BJ (cell line): Measurements from ENCODE around the gene FAM76B. TPM values are rescaled to one million over a fixed set of nuclear protein-coding genes. Genes with fewer than 3 reads are reported as not detected.

Experiments used
- CTCF ChIA-PET: fragments of 350-600 bp; formaldehyde crosslinking; extraction: SDS; loops from one replicate; lab custom pipeline; 2021; ENCODE audit warnings: antibody characterized with exemption, inconsistent platforms; lab: Yijun Ruan, JAX
- POLR2A ChIA-PET: fragments of 300-600 bp; sonication (Branson Sonifier 250); formaldehyde crosslinking; extraction: SDS; loops from one replicate; lab custom pipeline; 2021; ENCODE audit warnings: antibody characterized with exemption; lab: Charles Lee
- DNase-seq: peaks from one replicate; pipeline ENCODE4 v3.0.0-alpha.2; 2011; ENCODE audit warnings: low read depth
- H3K27me3 ChIP-seq: 2 replicates; pipeline ENCODE4 v1.6.0; 2011; ENCODE audit warnings: low read length; ENCODE audit not compliant: control insufficient read depth, insufficient read depth
- H3K36me3 ChIP-seq: 2 replicates; pipeline ENCODE4 v1.5.1; 2011; ENCODE audit warnings: low read length; ENCODE audit not compliant: control insufficient read depth, insufficient read depth
- H3K4me3 ChIP-seq: 2 replicates; pipeline ENCODE4 v1.5.1; 2011; ENCODE audit warnings: low read depth, mild to moderate bottlenecking, control low read depth, low read length
- polyA plus RNA-seq: library from polyadenylated mRNA; depleted of rRNA; stranded (reverse); fragments of >200 nt; gene quantifications from 2 replicates; pipeline ENCODE4 v1.2.3, GENCODE V29; 2011; rRNA removed
- TF ChIP-seq, protein P1 (sequence below): IDR thresholded peaks from 2 replicates; pipeline ENCODE4 v1.5.1; 2011; ENCODE audit warnings: low read depth, mild to moderate bottlenecking, control low read depth, inconsistent platforms, low read length, moderate library complexity; ENCODE audit not compliant: insufficient read depth

FAM76B gene
- polyA plus RNA-seq, 1 experiment, result 9.4 TPM

DNA sequence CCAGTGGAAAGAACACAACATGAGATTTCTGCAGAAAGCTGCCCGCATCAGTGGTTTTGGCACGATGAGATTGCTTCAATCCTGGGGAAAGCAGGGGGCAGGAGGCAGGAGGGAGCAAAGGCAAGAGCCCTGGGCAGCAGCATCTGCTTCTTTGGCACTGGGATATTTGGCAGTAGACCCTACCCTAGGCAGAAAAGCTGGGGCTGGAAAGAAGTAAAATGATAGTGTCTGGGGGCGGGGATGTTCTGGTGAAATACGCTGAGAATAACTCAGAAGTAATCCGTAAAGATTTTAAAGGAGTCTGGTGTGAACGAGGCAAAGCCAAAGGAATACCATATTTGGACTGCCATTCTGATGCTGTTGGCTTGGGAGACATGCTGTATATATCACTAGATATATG, 62.0 kb downstream of the FAM76B start:
- TF ChIP-seq, protein P1, sequence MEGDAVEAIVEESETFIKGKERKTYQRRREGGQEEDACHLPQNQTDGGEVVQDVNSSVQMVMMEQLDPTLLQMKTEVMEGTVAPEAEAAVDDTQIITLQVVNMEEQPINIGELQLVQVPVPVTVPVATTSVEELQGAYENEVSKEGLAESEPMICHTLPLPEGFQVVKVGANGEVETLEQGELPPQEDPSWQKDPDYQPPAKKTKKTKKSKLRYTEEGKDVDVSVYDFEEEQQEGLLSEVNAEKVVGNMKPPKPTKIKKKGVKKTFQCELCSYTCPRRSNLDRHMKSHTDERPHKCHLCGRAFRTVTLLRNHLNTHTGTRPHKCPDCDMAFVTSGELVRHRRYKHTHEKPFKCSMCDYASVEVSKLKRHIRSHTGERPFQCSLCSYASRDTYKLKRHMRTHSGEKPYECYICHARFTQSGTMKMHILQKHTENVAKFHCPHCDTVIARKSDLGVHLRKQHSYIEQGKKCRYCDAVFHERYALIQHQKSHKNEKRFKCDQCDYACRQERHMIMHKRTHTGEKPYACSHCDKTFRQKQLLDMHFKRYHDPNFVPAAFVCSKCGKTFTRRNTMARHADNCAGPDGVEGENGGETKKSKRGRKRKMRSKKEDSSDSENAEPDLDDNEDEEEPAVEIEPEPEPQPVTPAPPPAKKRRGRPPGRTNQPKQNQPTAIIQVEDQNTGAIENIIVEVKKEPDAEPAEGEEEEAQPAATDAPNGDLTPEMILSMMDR, result no peak
- ChIA-PET CTCF (interaction anchor here (0.7 to 1.0 kb wide), 2 partner anchors 29 to 548 kb away, joined by 3 read pairs; no protein-coding TSS in a partner anchor), POLR2A (no interaction called here)
- DNase-seq, result no peak
- no peaks in the 10 kb centered on the region for H3K36me3 ChIP-seq
- 0 out of 2 replicates have a peak, but pooled peaks cover 1% of the 10 kb centered on the region for H3K27me3 ChIP-seq
- H3K4me3 ChIP-seq, result no peak overlapping the region

DNA sequence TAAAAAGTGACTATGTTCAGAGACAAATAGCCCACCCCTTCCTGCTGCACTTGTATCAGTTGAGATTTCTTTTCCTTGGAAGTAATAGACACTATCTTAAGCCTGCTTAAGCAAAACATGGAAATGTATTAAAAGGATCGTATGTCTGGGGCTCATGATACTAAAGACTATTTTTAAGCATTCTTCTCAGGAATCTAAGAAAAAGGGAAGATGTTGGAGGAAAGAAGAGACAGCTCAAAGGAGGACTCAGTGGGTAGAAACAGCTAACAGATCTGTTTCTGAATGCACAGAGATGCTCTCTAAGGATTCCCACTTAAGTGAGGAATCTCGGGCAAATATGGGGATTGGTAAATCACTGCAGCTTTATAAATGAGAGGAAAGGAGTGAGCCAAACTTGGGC, 62.5 kb downstream of the FAM76B start:
- no peak for DNase-seq
- ChIA-PET POLR2A (no interaction called here), CTCF (interaction anchor here (0.7 to 1.0 kb wide), 2 partner anchors 29 to 548 kb away, joined by 3 read pairs; no protein-coding TSS in a partner anchor)
- 0 out of 2 replicates have a peak, but pooled peaks cover 1% of the 10 kb centered on the region for H3K27me3 ChIP-seq
- TF ChIP-seq, protein P1, result no peak
- no peaks in the 10 kb centered on the region for H3K36me3 ChIP-seq
- H3K4me3 ChIP-seq, result no peak overlapping the region

DNA sequence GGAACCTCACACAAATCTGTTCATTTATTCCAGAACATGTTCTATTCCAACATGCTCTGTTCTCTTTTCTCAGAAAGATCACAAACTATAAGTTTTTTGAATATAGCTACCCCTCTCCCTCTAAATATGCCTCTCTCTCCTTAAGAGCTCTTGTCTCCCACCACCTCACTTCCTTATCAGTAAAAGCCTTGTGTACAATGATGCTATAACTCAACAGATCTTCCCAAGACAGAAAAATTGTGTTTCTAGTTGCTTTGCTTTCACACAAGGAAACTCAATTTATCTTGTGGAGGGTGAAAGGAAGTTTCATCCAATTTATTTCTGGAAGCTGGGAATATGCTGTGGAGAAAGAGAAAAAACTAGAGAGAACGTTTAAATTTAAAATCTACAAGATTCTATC, 64.4 kb downstream of the FAM76B start:
- ChIA-PET CTCF (no interaction called here), POLR2A (no interaction called here)
- no peaks in the 10 kb centered on the region for H3K36me3 ChIP-seq
- H3K27me3 ChIP-seq, result 0 out of 2 replicates have a peak, but pooled peaks cover 1% of the 10 kb centered on the region
- DNase-seq, result no peak
- TF ChIP-seq, protein P1, result no peak
- no peak overlapping the region for H3K4me3 ChIP-seq

DNA sequence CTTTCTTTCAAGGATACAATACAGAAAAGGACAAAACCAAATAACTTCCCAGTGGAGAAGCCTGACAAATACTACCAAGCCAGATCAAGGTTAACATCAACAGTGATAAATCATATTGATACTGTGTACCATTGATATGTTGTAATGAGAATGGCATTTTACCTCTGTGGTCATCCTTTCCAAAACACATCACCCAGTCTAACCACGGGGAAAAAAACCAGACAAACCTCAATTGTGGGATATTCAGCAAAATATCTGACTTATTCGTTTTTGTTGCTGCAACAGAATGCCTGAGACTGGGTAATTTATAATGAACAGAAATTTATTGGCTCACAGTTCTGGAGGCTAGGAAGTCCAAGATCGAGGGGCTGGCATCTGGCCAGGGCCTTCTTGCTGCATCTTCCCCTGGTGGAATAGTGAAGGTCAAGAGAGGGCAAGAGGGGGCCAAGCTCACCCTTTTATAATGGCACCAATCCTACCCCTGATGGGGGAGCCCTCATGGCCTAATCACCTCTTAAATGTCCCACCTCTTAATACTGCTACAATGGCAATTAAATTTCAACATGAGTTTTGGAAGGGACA, 66.1 kb downstream of the FAM76B start:
- DNase-seq, result no peak
- ChIA-PET POLR2A (no interaction called here), CTCF (interaction anchor here (1.0 kb wide), 1 partner anchor 18 kb away, joined by 3 read pairs; no protein-coding TSS in a partner anchor)
- TF ChIP-seq, protein P1, result no peak
- no peak overlapping the region for H3K4me3 ChIP-seq
- no peaks in the 10 kb centered on the region for H3K36me3 ChIP-seq
- no peaks in the 10 kb centered on the region for H3K27me3 ChIP-seq

DNA sequence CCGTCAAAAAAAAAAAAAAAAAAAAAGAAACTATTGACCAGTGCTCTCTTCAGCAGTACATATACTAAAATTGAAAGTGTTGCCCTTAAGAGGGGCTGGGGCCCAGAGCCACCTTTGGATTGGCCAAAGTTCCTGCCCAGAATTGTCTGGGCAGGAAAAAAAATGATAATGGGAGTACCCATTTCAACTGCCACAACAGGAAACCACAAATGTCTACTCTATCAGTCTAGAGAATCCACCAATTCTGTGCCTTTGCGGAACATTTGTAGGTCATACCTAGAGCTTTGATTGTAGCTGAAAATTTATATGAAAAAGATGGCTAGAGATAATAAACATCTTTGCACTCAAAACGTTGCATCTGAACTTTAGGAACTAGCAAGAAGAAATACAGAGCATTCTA, 69.4 kb downstream of the FAM76B start:
- CTCF ChIA-PET, result interaction anchor here (1.5 to 2.2 kb wide), 2 partner anchors 11 to 14 kb away, joined by 4 to 16 read pairs; no protein-coding TSS in a partner anchor
- H3K4me3 ChIP-seq, result no peak overlapping the region
- H3K27me3 ChIP-seq, result no peaks in the 10 kb centered on the region
- no peaks in the 10 kb centered on the region for H3K36me3 ChIP-seq
- TF ChIP-seq, protein P1, result no peak
- DNase-seq, result no peak
- POLR2A ChIA-PET, result no interaction called here

Other genes starting within 250 kb of the FAM76B start
- gene CEP57, start 716 bp upstream of the FAM76B start, polyA plus RNA-seq, result 18.3 and 27.9 TPM in 2 replicates
- 19.3 and 37.3 TPM in 2 replicates for gene MTMR2, start 134.3 kb upstream of the FAM76B start, polyA plus RNA-seq